SK-N-SH (cell line): ENCODE data around the gene RAC2. TPM values are rescaled to one million over a fixed set of nuclear protein-coding genes. Genes with fewer than 3 reads are reported as not detected.

ENCODE experiments used
- CTCF ChIA-PET: fragments of 300-600, 350-600 bp; formaldehyde crosslinking; extraction: SDS; loops from one replicate; lab custom pipeline; 2021; lab: Yijun Ruan, JAX
- POLR2A ChIA-PET: fragments of 350-600 bp; sonication (Branson Sonifier 250); formaldehyde crosslinking; extraction: SDS; loops from one replicate; lab custom pipeline; 2020; ENCODE audit warnings: antibody characterized with exemption, inconsistent platforms; lab: Yijun Ruan, JAX
- DNase-seq: peaks from one replicate; pipeline ENCODE4 v3.0.0; 2012
- H2AFZ ChIP-seq: fragments of 200-600 bp; sonication (generic); 2 replicates; pipeline ENCODE4 v1.8.1; 2016; ENCODE audit warnings: antibody characterized with exemption, mild to moderate bottlenecking, low read depth
- H3F3A ChIP-seq: fragments of 200-600 bp; sonication (generic); replicated peaks from 2 replicates; pipeline ENCODE3; 2016; ENCODE audit warnings: antibody characterized with exemption, mild to moderate bottlenecking; ENCODE audit not compliant: insufficient read depth
- H3K27ac ChIP-seq, 2 experiments: fragments of 200-500 bp in 1 of 2; fragments of 200-600 bp in 1 of 2; sonication (Bioruptor generic) in 1 of 2; sonication (generic), shearing (Covaris generic) in 1 of 2; 2 replicates each; pipeline versions ENCODE4 v1.5.1 to v1.6.1; 2014 to 2016; ENCODE audit warnings: low read depth in 2 of 2, inconsistent platforms in 1 of 2, low read length in 1 of 2, mild to moderate bottlenecking in 1 of 2, mixed read lengths in 1 of 2
- H3K27me3 ChIP-seq: fragments of 200-600 bp; sonication (generic), shearing (Covaris generic); 2 replicates; pipeline ENCODE4 v1.6.1; 2016; ENCODE audit warnings: mixed run types; ENCODE audit not compliant: insufficient read depth
- H3K36me3 ChIP-seq, 2 experiments: fragments of 200-500 bp in 1 of 2; fragments of 200-600 bp in 1 of 2; sonication (Bioruptor generic) in 1 of 2; sonication (generic) in 1 of 2; replicated peaks in 1 of 2; 2 replicates each; pipeline versions ENCODE3 to v1.5.1; 2014 to 2016; ENCODE audit warnings: low read length in 1 of 2, mild to moderate bottlenecking in 1 of 2; ENCODE audit not compliant: insufficient read depth in 2 of 2, control insufficient read depth in 1 of 2
- H3K4me1 ChIP-seq, 2 experiments: fragments of 200-500 bp in 1 of 2; fragments of 200-600 bp in 1 of 2; sonication (Bioruptor generic) in 1 of 2; sonication (generic), shearing (Covaris generic) in 1 of 2; 2 replicates each; pipeline versions ENCODE4 v1.5.1 to v1.6.1; 2014 to 2016; ENCODE audit warnings: low read depth in 1 of 2, low read length in 1 of 2, mixed run types in 1 of 2; ENCODE audit not compliant: insufficient read depth in 2 of 2, control insufficient read depth in 1 of 2
- H3K4me2 ChIP-seq: fragments of 200-600 bp; sonication (generic), shearing (Covaris generic); 2 replicates; pipeline ENCODE4 v1.6.1; 2017; ENCODE audit warnings: mixed run types
- H3K4me3 ChIP-seq, 2 experiments: fragments of 200-500 bp in 1 of 2; fragments of 200-600 bp in 1 of 2; sonication (Bioruptor generic) in 1 of 2; sonication (generic), shearing (Covaris generic) in 1 of 2; 2 replicates each; pipeline versions ENCODE4 v1.5.1 to v1.8.1; 2014 to 2016; ENCODE audit warnings: low read depth in 2 of 2, inconsistent platforms in 1 of 2, low read length in 1 of 2, mild to moderate bottlenecking in 1 of 2, mixed read lengths in 1 of 2, moderate library complexity in 1 of 2
- H3K79me2 ChIP-seq: fragments of 200-600 bp; sonication (generic); 2 replicates; pipeline ENCODE4 v1.8.1; 2017; ENCODE audit warnings: mild to moderate bottlenecking; ENCODE audit not compliant: insufficient read depth
- H3K9ac ChIP-seq: fragments of 200-600 bp; sonication (generic); 2 replicates; pipeline ENCODE4 v1.6.1; 2017; ENCODE audit warnings: mixed run types
- H3K9me2 ChIP-seq: fragments of 200-600 bp; sonication (generic); 2 replicates; pipeline ENCODE4 v1.6.1; 2017; ENCODE audit warnings: mixed run types
- H3K9me3 ChIP-seq: fragments of 200-600 bp; sonication (generic); 2 replicates; pipeline ENCODE4 v1.6.1; 2017; ENCODE audit warnings: mixed run types, mild to moderate bottlenecking, moderate library complexity
- H4K20me1 ChIP-seq: fragments of 200-600 bp; sonication (generic); 2 replicates; pipeline ENCODE4 v1.6.1; 2017; ENCODE audit warnings: mild to moderate bottlenecking, mixed run types; ENCODE audit not compliant: insufficient read depth
- FOSL2 ChIP-seq: IDR thresholded peaks from 2 replicates; pipeline ENCODE4 v1.4.0; 2012; ENCODE audit warnings: low read depth, mild to moderate bottlenecking, moderate library complexity, borderline replicate concordance
- GABPA ChIP-seq: IDR thresholded peaks from 2 replicates; pipeline ENCODE4 v1.4.0; 2012; ENCODE audit warnings: low read depth, mild to moderate bottlenecking
- MEF2A ChIP-seq: IDR thresholded peaks from 2 replicates; pipeline ENCODE4 v1.4.0; 2012; ENCODE audit warnings: low read depth, borderline replicate concordance
- RAD21 ChIP-seq: IDR thresholded peaks from 2 replicates; pipeline ENCODE4 v1.6.1; 2012; ENCODE audit warnings: mild to moderate bottlenecking, low read length
- REST ChIP-seq: IDR thresholded peaks from 2 replicates; pipeline ENCODE4 v1.6.1; 2012; ENCODE audit warnings: mild to moderate bottlenecking, low read depth, low read length, moderate library complexity
- SMC3 ChIP-seq: IDR thresholded peaks from 2 replicates; pipeline ENCODE4 v1.6.1; 2012; ENCODE audit warnings: low read depth, low read length, improper control_type of control experiment
- USF1 ChIP-seq: IDR thresholded peaks from 2 replicates; pipeline ENCODE4 v1.4.0; 2012; ENCODE audit warnings: low read depth, borderline replicate concordance
- USF2 ChIP-seq: fragments of 150-350 bp; IDR thresholded peaks from 2 replicates; pipeline ENCODE4 v1.6.1; 2017; ENCODE audit warnings: antibody characterized with exemption, low read length, low read depth, borderline replicate concordance
- ZBTB33 ChIP-seq: IDR thresholded peaks from 2 replicates; pipeline ENCODE4 v1.4.0; 2012; ENCODE audit warnings: low read depth, borderline replicate concordance
- WGBS: methylation state at CpG from one replicate; pipeline ENCODE4 v1.1.6; 2017; ENCODE audit warnings: low lambda C conversion rate; 5-methylcytosine and 5-hydroxymethylcytosine counted together
- polyA plus RNA-seq, 3 experiments: library from polyadenylated mRNA; depleted of rRNA; stranded (reverse); fragments of >200 nt; gene quantifications; 2 replicates each; pipeline ENCODE4 v1.2.3, GENCODE V29; 2012

The RAC2 gene
- polyA plus RNA-seq, 1 of the 3 experiments (the other 2 are of a cell fraction) = 29.9 TPM

- TF ChIP-seq MEF2A = no peak
These were observed 3.1 kb downstream of the RAC2 start (continued) for GRCh38 chr22:37240941-37241320.

GRCh38 chr22:37240240-37240940 is 3.7 kb downstream of the RAC2 start:
- Histone ChIP-seq H3K4me3 (no peak overlapping the region), H4K20me1 (no peaks in the 10 kb centered on the region), H3K79me2 (no peaks in the 10 kb centered on the region), H2AFZ (no peak overlapping the region), H3F3A (no peaks in the 10 kb centered on the region), H3K9me2 (no peaks in the 10 kb centered on the region), H3K36me3 (no peaks in the 10 kb centered on the region), H3K9me3 (no peaks in the 10 kb centered on the region), H3K27me3 (no peaks in the 10 kb centered on the region), H3K4me2 (no peak overlapping the region)
- WGBS = 75% methylated on average over 5 of the region's 11 CpGs
- no peak for DNase-seq
- CTCF ChIA-PET = interaction anchor here (0.9 to 14.4 kb wide), 6 partner anchors 10 to 384 kb away, joined by 3 to 124 read pairs (median 4); no protein-coding TSS in a partner anchor
- TF ChIP-seq ZBTB33 (no peak), USF1 (no peak), USF2 (no peak)
- TF ChIP-seq, all 33 proteins: peak for 0
- POLR2A ChIA-PET = no interaction called here
- Histone ChIP-seq H3K9ac (no peak overlapping the region), H3K27ac (no peak overlapping the region), H3K4me1 (peaks cover 7 to 11% of the 10 kb centered on the region in 2 experiments; a peak in 3 of 4 replicates)

GRCh38 chr22:37239336-37240239 is 4.5 kb downstream of the RAC2 start:
- no peak overlapping the region for H3K9ac ChIP-seq
- H3K27ac ChIP-seq = no peak overlapping the region
- H4K20me1 ChIP-seq = no peaks in the 10 kb centered on the region
- H3K9me3 ChIP-seq = no peaks in the 10 kb centered on the region
- CTCF ChIA-PET = interaction anchor here (0.8 to 14.4 kb wide), 5 partner anchors 14 to 383 kb away, joined by 3 to 124 read pairs (median 3); no protein-coding TSS in a partner anchor
- H3K4me3 ChIP-seq = no peak overlapping the region
- no peak overlapping the region for H3K4me2 ChIP-seq
- H3F3A ChIP-seq = no peaks in the 10 kb centered on the region
- no peak overlapping the region for H2AFZ ChIP-seq
- no peak for TF ChIP-seq FOSL2
- TF ChIP-seq REST = no peak
- TF ChIP-seq GABPA = no peak
- no peak for TF ChIP-seq USF2
- no peak for TF ChIP-seq SMC3
- no peak for TF ChIP-seq RAD21
- TF ChIP-seq, all 33 proteins: peak for 0
- Histone ChIP-seq H3K9me2 (no peaks in the 10 kb centered on the region), H3K27me3 (no peaks in the 10 kb centered on the region), H3K4me1 (peaks cover 7 to 11% of the 10 kb centered on the region in 2 experiments; a peak in 3 of 4 replicates), H3K36me3 (no peaks in the 10 kb centered on the region), H3K79me2 (no peaks in the 10 kb centered on the region)
- POLR2A ChIA-PET = no interaction called here
- 78% methylated on average over 6 of the region's 10 CpGs for WGBS
- DNase-seq = peak; percentile 17
